Measurements from ENCODE around the gene RBFOX2. TPM values are rescaled to one million over a fixed set of nuclear protein-coding genes. Genes with fewer than 3 reads are reported as not detected.
A peak's percentile ranks its signal among the peaks of the same experiment; 100 is the strongest.

The RBFOX2 gene
- total and polyA plus RNA-seq, 2 of the 13 experiments (the other 11 are each of a cell fraction or from before 2014, with no cell fraction given) = 37.3 to 40.4 TPM

GRCh38 chr22:35914665-35915476 is 113.8 kb downstream of the RBFOX2 start (continued):
- TF ChIP-seq SRSF9 (IDR thresholded peaks at IDR 0.05; ENCODE audit: borderline replicate concordance, insufficient read depth, low read depth, low read length, poor library complexity, severe bottlenecking) (no peak), ZNF143 (CRISPR knock-in tag; IDR thresholded peaks at IDR 0.05) (no peak), PHF20 (CRISPR knock-in tag; IDR thresholded peaks at IDR 0.05) (no peak), ZNF607 (CRISPR knock-in tag; IDR thresholded peaks at IDR 0.05; ENCODE audit: borderline replicate concordance) (no peak), MLLT10 (CRISPR knock-in tag; IDR thresholded peaks at IDR 0.05) (no peak), PAX8 (CRISPR knock-in tag; IDR thresholded peaks at IDR 0.05; ENCODE audit: borderline replicate concordance) (no peak), GATA4 (IDR thresholded peaks at IDR 0.05; ENCODE audit: borderline replicate concordance, low read depth) (no peak), ZBTB34 (CRISPR knock-in tag; IDR thresholded peaks at IDR 0.05) (no peak), PITX1 (CRISPR knock-in tag; IDR thresholded peaks at IDR 0.05) (no peak), NR0B2 (CRISPR knock-in tag; IDR thresholded peaks at IDR 0.05) (no peak), PBX2 (CRISPR knock-in tag; IDR thresholded peaks at IDR 0.05) (no peak), ZNF550 (CRISPR knock-in tag; IDR thresholded peaks at IDR 0.05; ENCODE audit: borderline replicate concordance) (no peak), ARID2 (CRISPR knock-in tag; IDR thresholded peaks at IDR 0.05; ENCODE audit: borderline replicate concordance) (no peak), ZBTB38 (CRISPR knock-in tag; IDR thresholded peaks at IDR 0.05) (no peak), ZNF547 (CRISPR knock-in tag; IDR thresholded peaks at IDR 0.05) (no peak), XRCC5 (optimal IDR thresholded peaks at IDR 0.05; ENCODE audit: low read length) (no peak), JDP2 (CRISPR knock-in tag; IDR thresholded peaks at IDR 0.05; ENCODE audit: borderline replicate concordance) (no peak), HNF4G (IDR thresholded peaks at IDR 0.05; ENCODE audit: borderline replicate concordance, low read depth, low read length) (no peak), HNF4G (CRISPR knock-in tag; IDR thresholded peaks at IDR 0.05; ENCODE audit: borderline replicate concordance, low read depth) (no peak), REL (CRISPR knock-in tag; conservative IDR thresholded peaks at IDR 0.05) (no peak), ZNF781 (CRISPR knock-in tag; IDR thresholded peaks at IDR 0.05; ENCODE audit: borderline replicate concordance, not compliant biosample characterization) (no peak), STAG1 (CRISPR knock-in tag; IDR thresholded peaks at IDR 0.05) (no peak), ZNF674 (CRISPR knock-in tag; IDR thresholded peaks at IDR 0.05; ENCODE audit: low read depth) (no peak), ZNF577 (CRISPR knock-in tag; IDR thresholded peaks at IDR 0.05; ENCODE audit: borderline replicate concordance, low read depth) (no peak), FOXP1 (IDR thresholded peaks at IDR 0.05) (peak; percentile 74), FOXP1 (CRISPR knock-in tag; IDR thresholded peaks at IDR 0.05) (no peak), MEIS1 (CRISPR knock-in tag; IDR thresholded peaks at IDR 0.05; ENCODE audit: borderline replicate concordance) (no peak), AHR (CRISPR knock-in tag; IDR thresholded peaks at IDR 0.05) (no peak), EHMT2 (IDR thresholded peaks at IDR 0.05; ENCODE audit: borderline replicate concordance, low read depth, low read length) (no peak), SRSF4 (IDR thresholded peaks at IDR 0.05; ENCODE audit: low read depth, low read length, poor library complexity, severe bottlenecking) (no peak)
